Mammary epithelial cell (primary cell): ENCODE data around the gene CSMD2.

ENCODE experiments used
- EZH2 ChIP-seq: IDR thresholded peaks from 2 replicates; pipeline ENCODE4 v1.6.1; 2012; ENCODE audit warnings: low read length, inconsistent platforms, borderline replicate concordance
- TF ChIP-seq, protein P1 (sequence below), 2 donors: IDR thresholded peaks in 1 of 2; conservative IDR thresholded peaks in 1 of 2; 2 replicates each; pipeline ENCODE4 v1.5.1; 2011 to 2012; ENCODE audit warnings: inconsistent platforms in 2 of 2, low read length in 2 of 2, mild to moderate bottlenecking in 2 of 2, control low read depth in 1 of 2, low read depth in 1 of 2; ENCODE audit not compliant: insufficient read depth in 1 of 2; ENCODE audit errors: extremely low read depth in 1 of 2

- no peak for TF ChIP-seq EZH2
- TF ChIP-seq, protein P1, sequence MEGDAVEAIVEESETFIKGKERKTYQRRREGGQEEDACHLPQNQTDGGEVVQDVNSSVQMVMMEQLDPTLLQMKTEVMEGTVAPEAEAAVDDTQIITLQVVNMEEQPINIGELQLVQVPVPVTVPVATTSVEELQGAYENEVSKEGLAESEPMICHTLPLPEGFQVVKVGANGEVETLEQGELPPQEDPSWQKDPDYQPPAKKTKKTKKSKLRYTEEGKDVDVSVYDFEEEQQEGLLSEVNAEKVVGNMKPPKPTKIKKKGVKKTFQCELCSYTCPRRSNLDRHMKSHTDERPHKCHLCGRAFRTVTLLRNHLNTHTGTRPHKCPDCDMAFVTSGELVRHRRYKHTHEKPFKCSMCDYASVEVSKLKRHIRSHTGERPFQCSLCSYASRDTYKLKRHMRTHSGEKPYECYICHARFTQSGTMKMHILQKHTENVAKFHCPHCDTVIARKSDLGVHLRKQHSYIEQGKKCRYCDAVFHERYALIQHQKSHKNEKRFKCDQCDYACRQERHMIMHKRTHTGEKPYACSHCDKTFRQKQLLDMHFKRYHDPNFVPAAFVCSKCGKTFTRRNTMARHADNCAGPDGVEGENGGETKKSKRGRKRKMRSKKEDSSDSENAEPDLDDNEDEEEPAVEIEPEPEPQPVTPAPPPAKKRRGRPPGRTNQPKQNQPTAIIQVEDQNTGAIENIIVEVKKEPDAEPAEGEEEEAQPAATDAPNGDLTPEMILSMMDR (conservative IDR thresholded peaks at IDR 0.05 in 1 of 2, IDR thresholded peaks at IDR 0.05 in 1 of 2; ENCODE audit: extremely low read depth in 1 of 2, insufficient read depth in 1 of 2, low read depth in 1 of 2, low read length in 2 of 2) = no peak
These were observed 542.3 kb downstream of the CSMD2 start for GRCh38 chr1:33622757-33623156.
